Activated CD4-positive, alpha-beta memory T cell treated with anti-CD3 and anti-CD28 coated beads, Interleukin-2, amount 10 ng/mL, durations not matched to agents 7 days and 5 days (primary cell): ENCODE results near the gene KLK4. TPM values are rescaled to one million over a fixed set of nuclear protein-coding genes. Genes with fewer than 3 reads are reported as not detected.

Experiments used
- CTCF ChIA-PET: fragments of 350-600 bp; sonication (Branson Sonifier 250); formaldehyde crosslinking; loops from one replicate; lab custom pipeline; 2021; ENCODE audit warnings: antibody characterized with exemption, inconsistent platforms; lab: Charles Lee
- POLR2A ChIA-PET: fragments of 350-600 bp; sonication (Branson Sonifier 250); formaldehyde crosslinking; loops from one replicate; lab custom pipeline; 2021; ENCODE audit warnings: antibody characterized with exemption; lab: Charles Lee
- DNase-seq: peaks from one replicate; pipeline ENCODE4 v3.0.0-alpha.2; 2020
- H3K27ac Mint-ChIP-seq: one replicate; pipeline ENCODE4 v1.8.0; 2021; ENCODE audit warnings: mild to moderate bottlenecking, mixed read lengths
- H3K27me3 Mint-ChIP-seq: one replicate; pipeline ENCODE4 v1.8.0; 2021; ENCODE audit warnings: mixed read lengths
- H3K36me3 Mint-ChIP-seq: one replicate; pipeline ENCODE4 v1.8.0; 2021; ENCODE audit warnings: low read depth, mixed read lengths
- H3K4me1 Mint-ChIP-seq: one replicate; pipeline ENCODE4 v1.8.0; 2021; ENCODE audit warnings: mixed read lengths
- H3K4me3 Mint-ChIP-seq: one replicate; pipeline ENCODE4 v1.8.0; 2021; ENCODE audit warnings: mild to moderate bottlenecking, mixed read lengths
- H3K9me3 Mint-ChIP-seq: one replicate; pipeline ENCODE4 v1.8.0; 2021; ENCODE audit warnings: mixed read lengths
- total RNA-seq, 2 experiments: library from RNA; stranded (reverse); gene quantifications; one replicate each; pipeline ENCODE4 v1.2.3, GENCODE V29; 2021

KLK4 gene
- total RNA-seq, 2 experiments from 2014 or later, result not detected

DNA sequence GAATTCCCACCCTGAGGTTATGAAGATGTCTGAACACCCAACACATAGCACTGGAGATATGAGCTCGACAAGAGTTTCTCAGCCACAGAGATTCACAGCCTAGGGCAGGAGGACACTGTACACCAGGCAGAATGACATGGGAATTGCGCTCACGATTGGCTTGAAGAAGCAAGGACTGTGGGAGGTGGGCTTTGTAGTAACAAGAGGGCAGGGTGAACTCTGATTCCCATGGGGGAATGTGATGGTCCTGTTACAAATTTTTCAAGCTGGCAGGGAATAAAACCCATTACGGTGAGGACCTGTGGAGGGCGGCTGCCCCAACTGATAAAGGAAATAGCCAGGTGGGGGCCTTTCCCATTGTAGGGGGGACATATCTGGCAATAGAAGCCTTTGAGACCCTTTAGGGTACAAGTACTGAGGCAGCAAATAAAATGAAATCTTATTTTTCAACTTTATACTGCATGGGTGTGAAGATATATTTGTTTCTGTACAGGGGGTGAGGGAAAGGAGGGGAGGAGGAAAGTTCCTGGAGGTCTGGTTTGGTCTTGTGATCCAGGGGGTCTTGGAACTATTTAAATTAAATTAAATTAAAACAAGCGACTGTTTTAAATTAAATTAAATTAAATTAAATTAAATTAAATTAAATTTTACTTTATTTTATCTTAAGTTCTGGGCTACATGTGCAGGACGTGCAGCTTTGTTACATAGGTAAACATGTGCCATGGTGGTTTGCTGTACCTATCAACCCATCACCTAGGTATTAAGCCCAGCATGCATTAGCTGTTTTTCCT is 49.5 kb downstream of the KLK4 start:
- POLR2A ChIA-PET, result no interaction called here

DNA sequence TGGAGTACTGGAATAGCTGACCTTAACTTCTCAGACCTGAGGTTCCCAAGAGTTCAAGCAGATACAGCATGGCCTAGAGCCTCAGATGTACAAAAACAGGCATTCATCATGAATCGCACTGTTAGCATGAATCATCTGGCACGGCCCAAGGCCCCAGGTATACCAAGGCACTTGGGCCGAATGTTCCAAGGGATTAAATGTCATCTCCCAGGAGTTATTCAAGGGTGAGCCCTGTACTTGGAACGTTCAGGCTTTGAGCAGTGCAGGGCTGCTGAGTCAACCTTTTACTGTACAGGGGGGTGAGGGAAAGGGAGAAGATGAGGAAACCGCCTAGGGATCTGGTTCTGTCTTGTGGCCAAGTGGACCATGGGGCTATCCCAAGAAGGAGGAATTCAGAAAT is 50.2 kb downstream of the KLK4 start:
- H3K27ac Mint-ChIP-seq, result no peak overlapping the region
- no peaks in the 10 kb centered on the region for H3K4me1 Mint-ChIP-seq
- peaks cover 12% of the 10 kb centered on the region for H3K9me3 Mint-ChIP-seq
- H3K36me3 Mint-ChIP-seq, result no peaks in the 10 kb centered on the region
- ChIA-PET CTCF (no interaction called here), POLR2A (no interaction called here)
- no peak for DNase-seq
- H3K4me3 Mint-ChIP-seq, result no peak overlapping the region
- peaks cover 12% of the 10 kb centered on the region for H3K27me3 Mint-ChIP-seq

More for the DNA sequence above, 49.5 kb downstream of the KLK4 start:
- no peaks in the 10 kb centered on the region for H3K4me1 Mint-ChIP-seq
- no peak overlapping the region for H3K4me3 Mint-ChIP-seq
- H3K27ac Mint-ChIP-seq, result no peak overlapping the region
- no peaks in the 10 kb centered on the region for H3K36me3 Mint-ChIP-seq
- peaks cover 18% of the 10 kb centered on the region for H3K27me3 Mint-ChIP-seq
- CTCF ChIA-PET, result no interaction called here
- peaks cover 12% of the 10 kb centered on the region for H3K9me3 Mint-ChIP-seq
- no peak for DNase-seq

DNA sequence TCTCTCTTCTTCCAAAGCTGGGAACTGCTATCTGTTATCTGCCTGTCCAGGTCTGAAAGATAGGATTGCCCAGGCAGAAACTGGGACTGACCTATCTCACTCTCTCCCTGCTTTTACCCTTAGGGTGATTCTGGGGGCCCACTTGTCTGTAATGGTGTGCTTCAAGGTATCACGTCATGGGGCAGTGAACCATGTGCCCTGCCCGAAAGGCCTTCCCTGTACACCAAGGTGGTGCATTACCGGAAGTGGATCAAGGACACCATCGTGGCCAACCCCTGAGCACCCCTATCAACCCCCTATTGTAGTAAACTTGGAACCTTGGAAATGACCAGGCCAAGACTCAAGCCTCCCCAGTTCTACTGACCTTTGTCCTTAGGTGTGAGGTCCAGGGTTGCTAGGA is 51.3 kb downstream of the KLK4 start:
- CTCF ChIA-PET, result no interaction called here
- no peak overlapping the region for H3K27ac Mint-ChIP-seq
- no peaks in the 10 kb centered on the region for H3K4me1 Mint-ChIP-seq
- DNase-seq, result no peak
- H3K27me3 Mint-ChIP-seq, result peaks cover 14% of the 10 kb centered on the region
- peaks cover 12% of the 10 kb centered on the region for H3K9me3 Mint-ChIP-seq
- H3K4me3 Mint-ChIP-seq, result no peak overlapping the region
- H3K36me3 Mint-ChIP-seq, result no peaks in the 10 kb centered on the region
- POLR2A ChIA-PET, result no interaction called here

DNA sequence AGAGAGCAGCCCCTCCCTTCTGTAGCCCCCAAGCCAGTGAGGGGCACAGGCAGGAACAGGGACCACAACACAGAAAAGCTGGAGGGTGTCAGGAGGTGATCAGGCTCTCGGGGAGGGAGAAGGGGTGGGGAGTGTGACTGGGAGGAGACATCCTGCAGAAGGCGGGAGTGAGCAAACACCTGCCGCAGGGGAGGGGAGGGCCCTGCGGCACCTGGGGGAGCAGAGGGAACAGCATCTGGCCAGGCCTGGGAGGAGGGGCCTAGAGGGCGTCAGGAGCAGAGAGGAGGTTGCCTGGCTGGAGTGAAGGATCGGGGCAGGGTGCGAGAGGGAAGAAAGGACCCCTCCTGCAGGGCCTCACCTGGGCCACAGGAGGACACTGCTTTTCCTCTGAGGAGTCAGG is 52.3 kb downstream of the KLK4 start:
- Mint-ChIP-seq H3K9me3 (peaks cover 12% of the 10 kb centered on the region), H3K4me1 (no peaks in the 10 kb centered on the region), H3K27me3 (peaks cover 15% of the 10 kb centered on the region), H3K4me3 (no peak overlapping the region), H3K27ac (no peak overlapping the region), H3K36me3 (no peaks in the 10 kb centered on the region)
- DNase-seq, result no peak
- POLR2A ChIA-PET, result no interaction called here
- CTCF ChIA-PET, result no interaction called here

DNA sequence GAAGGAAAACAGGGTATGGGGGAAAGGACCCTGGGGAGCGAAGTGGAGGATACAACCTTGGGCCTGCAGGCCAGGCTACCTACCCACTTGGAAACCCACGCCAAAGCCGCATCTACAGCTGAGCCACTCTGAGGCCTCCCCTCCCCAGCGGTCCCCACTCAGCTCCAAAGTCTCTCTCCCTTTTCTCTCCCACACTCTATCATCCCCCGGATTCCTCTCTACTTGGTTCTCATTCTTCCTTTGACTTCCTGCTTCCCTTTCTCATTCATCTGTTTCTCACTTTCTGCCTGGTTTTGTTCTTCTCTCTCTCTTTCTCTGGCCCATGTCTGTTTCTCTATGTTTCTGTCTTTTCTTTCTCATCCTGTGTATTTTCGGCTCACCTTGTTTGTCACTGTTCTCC is 53.8 kb downstream of the KLK4 start:
- Mint-ChIP-seq H3K27ac (no peak overlapping the region), H3K9me3 (peaks cover 12% of the 10 kb centered on the region), H3K4me3 (no peak overlapping the region), H3K36me3 (no peaks in the 10 kb centered on the region), H3K27me3 (peaks cover 14% of the 10 kb centered on the region), H3K4me1 (no peaks in the 10 kb centered on the region)
- ChIA-PET CTCF (no interaction called here), POLR2A (no interaction called here)
- DNase-seq, result no peak

Other genes starting within 250 kb of the KLK4 start
- gene SHANK1, start 191.6 kb downstream of the KLK4 start, total RNA-seq, result not detected
- gene CLEC11A, start 188.0 kb downstream of the KLK4 start, total RNA-seq, result under 1 TPM; 0.43 to 0.65 TPM
- not detected for gene GPR32, start 140.9 kb downstream of the KLK4 start, total RNA-seq
- gene ACP4, start 121.0 kb downstream of the KLK4 start, total RNA-seq, result not detected
- gene KLK1, start 87.6 kb downstream of the KLK4 start, total RNA-seq, result 1 to 10 TPM; 2.2 to 2.6 TPM
- not detected for gene KLK15, start 77.8 kb downstream of the KLK4 start, total RNA-seq
- not detected for gene KLK3, start 56.5 kb downstream of the KLK4 start, total RNA-seq
- under 1 TPM in 1 of 2 experiments, not detected in 1; 0.35 TPM for gene KLK2, start 38.0 kb downstream of the KLK4 start, total RNA-seq
- gene KLK5, start 41.6 kb upstream of the KLK4 start, total RNA-seq, result not detected
- gene KLK6, start 58.2 kb upstream of the KLK4 start, total RNA-seq, result not detected
- gene KLK7, start 72.5 kb upstream of the KLK4 start, total RNA-seq, result not detected
- gene KLK8, start 90.2 kb upstream of the KLK4 start, total RNA-seq, result not detected
- not detected for gene KLK10, start 108.3 kb upstream of the KLK4 start, total RNA-seq
- not detected for gene KLK11, start 115.2 kb upstream of the KLK4 start, total RNA-seq
- not detected for gene KLK12, start 123.6 kb upstream of the KLK4 start, total RNA-seq
- not detected for gene KLK13, start 153.7 kb upstream of the KLK4 start, total RNA-seq
- gene KLK14, start 171.5 kb upstream of the KLK4 start, total RNA-seq, result under 1 TPM in 1 of 2 experiments, not detected in 1; 0.20 TPM
- 1 to 10 TPM; 9.0 to 9.4 TPM for gene CTU1, start 197.0 kb upstream of the KLK4 start, total RNA-seq
- 1 to 10 TPM; 1.1 to 1.7 TPM for gene SIGLEC9, start 213.5 kb upstream of the KLK4 start, total RNA-seq
- gene SIGLEC7, start 230.9 kb upstream of the KLK4 start, total RNA-seq, result not detected